ENCODE data around the gene GALNT13.

Gene GALNT13

GRCh38 chr2:154291927-154292326, 420.2 kb downstream of the GALNT13 start:
- no peak overlapping the region for H3K27ac ChIP-seq (ENCODE audit: low read length)
- H3K4me1 ChIP-seq (ENCODE audit: control insufficient read depth, insufficient read depth, low read length), result no peaks in the 10 kb centered on the region
- no peak overlapping the region for H3K4me3 ChIP-seq (ENCODE audit: low read length in 2 of 2)
- H3K9me3 ChIP-seq (ENCODE audit: control insufficient read depth in 2 of 2, low read length in 2 of 2), result peaks cover 0 to 2% of the 10 kb centered on the region in 2 donors
- H3K27me3 ChIP-seq (ENCODE audit: control insufficient read depth in 1 of 2, insufficient read depth in 2 of 2, low read length in 2 of 2), result no peaks in the 10 kb centered on the region
- H3K36me3 ChIP-seq (ENCODE audit: control insufficient read depth in 2 of 2, insufficient read depth in 2 of 2, low read length in 2 of 2), result no peaks in the 10 kb centered on the region
- no peak overlapping the region for H3K9ac ChIP-seq (ENCODE audit: low read length in 2 of 2)

GRCh38 chr2:154293864-154294263, 422.1 kb downstream of the GALNT13 start:
- no peak overlapping the region for H3K27ac ChIP-seq (ENCODE audit: low read length)

GRCh38 chr2:154306266-154306970, 434.7 kb downstream of the GALNT13 start:
- Histone ChIP-seq H3K27me3 (ENCODE audit: control insufficient read depth in 1 of 2, insufficient read depth in 2 of 2, low read length in 2 of 2) (no peaks in the 10 kb centered on the region), H3K36me3 (ENCODE audit: control insufficient read depth in 2 of 2, insufficient read depth in 2 of 2, low read length in 2 of 2) (no peaks in the 10 kb centered on the region), H3K4me1 (ENCODE audit: control insufficient read depth, insufficient read depth, low read length) (no peaks in the 10 kb centered on the region), H3K9me3 (ENCODE audit: control insufficient read depth in 2 of 2, low read length in 2 of 2) (no peaks in the 10 kb centered on the region), H3K9ac (ENCODE audit: low read length in 2 of 2) (no peak overlapping the region), H3K4me3 (ENCODE audit: low read length in 2 of 2) (no peak overlapping the region), H3K27ac (ENCODE audit: low read length) (no peak overlapping the region)

More at GRCh38 chr2:154293864-154294263, 422.1 kb downstream of the GALNT13 start:
- Histone ChIP-seq H3K4me1 (ENCODE audit: control insufficient read depth, insufficient read depth, low read length) (no peaks in the 10 kb centered on the region), H3K4me3 (ENCODE audit: low read length in 2 of 2) (no peak overlapping the region), H3K27me3 (ENCODE audit: control insufficient read depth in 1 of 2, insufficient read depth in 2 of 2, low read length in 2 of 2) (no peaks in the 10 kb centered on the region), H3K9me3 (ENCODE audit: control insufficient read depth in 2 of 2, low read length in 2 of 2) (peaks cover 0 to 2% of the 10 kb centered on the region in 2 donors), H3K9ac (ENCODE audit: low read length in 2 of 2) (no peak overlapping the region), H3K36me3 (ENCODE audit: control insufficient read depth in 2 of 2, insufficient read depth in 2 of 2, low read length in 2 of 2) (no peaks in the 10 kb centered on the region)

GRCh38 chr2:154307007-154307406, 435.3 kb downstream of the GALNT13 start:
- no peak overlapping the region for H3K27ac ChIP-seq (ENCODE audit: low read length)
- H3K9ac ChIP-seq (ENCODE audit: low read length in 2 of 2), result no peak overlapping the region
- no peaks in the 10 kb centered on the region for H3K4me1 ChIP-seq (ENCODE audit: control insufficient read depth, insufficient read depth, low read length)
- H3K4me3 ChIP-seq (ENCODE audit: low read length in 2 of 2), result no peak overlapping the region
- H3K27me3 ChIP-seq (ENCODE audit: control insufficient read depth in 1 of 2, insufficient read depth in 2 of 2, low read length in 2 of 2), result no peaks in the 10 kb centered on the region
- no peaks in the 10 kb centered on the region for H3K36me3 ChIP-seq (ENCODE audit: control insufficient read depth in 2 of 2, insufficient read depth in 2 of 2, low read length in 2 of 2)
- H3K9me3 ChIP-seq (ENCODE audit: control insufficient read depth in 2 of 2, low read length in 2 of 2), result no peaks in the 10 kb centered on the region

- Histone ChIP-seq H3K4me1 (ENCODE audit: control insufficient read depth, insufficient read depth, low read length) (no peaks in the 10 kb centered on the region), H3K27me3 (ENCODE audit: control insufficient read depth in 1 of 2, insufficient read depth in 2 of 2, low read length in 2 of 2) (no peaks in the 10 kb centered on the region), H3K27ac (ENCODE audit: low read length) (no peak overlapping the region), H3K9me3 (ENCODE audit: control insufficient read depth in 2 of 2, low read length in 2 of 2) (no peaks in the 10 kb centered on the region), H3K36me3 (ENCODE audit: control insufficient read depth in 2 of 2, insufficient read depth in 2 of 2, low read length in 2 of 2) (no peaks in the 10 kb centered on the region), H3K9ac (ENCODE audit: low read length in 2 of 2) (no peak overlapping the region), H3K4me3 (ENCODE audit: low read length in 2 of 2) (no peak overlapping the region)
Measured at GRCh38 chr2:154324601-154325000, 452.9 kb downstream of the GALNT13 start.

DNA sequence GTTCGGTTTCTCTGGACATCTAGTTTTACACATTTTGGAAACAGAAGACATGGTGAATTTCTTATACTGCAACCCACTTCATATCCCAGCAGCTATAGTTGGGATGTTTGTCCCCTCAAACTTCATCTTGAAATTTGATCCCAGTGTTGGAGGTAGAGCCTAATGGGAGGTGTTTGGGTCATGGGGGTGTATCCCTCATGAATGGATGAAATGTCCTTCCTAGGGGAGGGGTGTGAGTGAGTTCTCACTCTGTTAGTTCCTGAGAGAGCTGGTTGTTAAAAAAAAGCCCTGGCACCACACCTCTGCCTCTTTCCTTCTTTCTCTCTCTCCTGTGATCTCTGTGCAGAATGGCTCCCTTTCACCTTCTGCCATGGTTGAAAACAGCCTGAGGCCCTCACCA, 457.8 kb downstream of the GALNT13 start:
- Histone ChIP-seq H3K36me3 (ENCODE audit: control insufficient read depth in 2 of 2, insufficient read depth in 2 of 2, low read length in 2 of 2) (no peaks in the 10 kb centered on the region), H3K9ac (ENCODE audit: low read length in 2 of 2) (no peak overlapping the region), H3K27ac (ENCODE audit: low read length) (no peak overlapping the region), H3K4me1 (ENCODE audit: control insufficient read depth, insufficient read depth, low read length) (no peaks in the 10 kb centered on the region), H3K4me3 (ENCODE audit: low read length in 2 of 2) (no peak overlapping the region), H3K9me3 (ENCODE audit: control insufficient read depth in 2 of 2, low read length in 2 of 2) (no peaks in the 10 kb centered on the region), H3K27me3 (ENCODE audit: control insufficient read depth in 1 of 2, insufficient read depth in 2 of 2, low read length in 2 of 2) (no peaks in the 10 kb centered on the region)

DNA sequence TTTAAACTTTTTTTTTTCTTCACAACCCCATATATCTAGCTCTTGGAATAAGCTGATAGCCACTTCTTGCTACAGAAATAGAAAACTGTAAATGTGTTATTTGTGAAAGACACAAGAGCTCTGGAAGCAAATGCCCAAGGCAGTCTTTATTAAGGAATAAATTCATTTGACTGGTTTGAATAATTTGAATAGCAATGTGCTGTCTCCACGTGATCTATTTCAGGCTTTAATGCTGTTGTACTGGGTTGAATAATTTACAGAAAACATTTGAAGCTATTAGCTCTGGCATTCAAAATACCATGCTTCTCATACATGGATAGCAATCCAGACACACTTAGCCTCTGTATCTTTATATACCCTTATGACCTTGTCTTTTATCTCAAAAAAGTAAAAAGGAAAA, 460.1 kb downstream of the GALNT13 start:
- no peak overlapping the region for H3K4me3 ChIP-seq (ENCODE audit: low read length in 2 of 2)
- no peaks in the 10 kb centered on the region for H3K36me3 ChIP-seq (ENCODE audit: control insufficient read depth in 2 of 2, insufficient read depth in 2 of 2, low read length in 2 of 2)
- H3K9ac ChIP-seq (ENCODE audit: low read length in 2 of 2), result no peak overlapping the region
- H3K9me3 ChIP-seq (ENCODE audit: control insufficient read depth in 2 of 2, low read length in 2 of 2), result no peaks in the 10 kb centered on the region
- no peaks in the 10 kb centered on the region for H3K27me3 ChIP-seq (ENCODE audit: control insufficient read depth in 1 of 2, insufficient read depth in 2 of 2, low read length in 2 of 2)
- H3K27ac ChIP-seq (ENCODE audit: low read length), result no peak overlapping the region
- no peaks in the 10 kb centered on the region for H3K4me1 ChIP-seq (ENCODE audit: control insufficient read depth, insufficient read depth, low read length)

DNA sequence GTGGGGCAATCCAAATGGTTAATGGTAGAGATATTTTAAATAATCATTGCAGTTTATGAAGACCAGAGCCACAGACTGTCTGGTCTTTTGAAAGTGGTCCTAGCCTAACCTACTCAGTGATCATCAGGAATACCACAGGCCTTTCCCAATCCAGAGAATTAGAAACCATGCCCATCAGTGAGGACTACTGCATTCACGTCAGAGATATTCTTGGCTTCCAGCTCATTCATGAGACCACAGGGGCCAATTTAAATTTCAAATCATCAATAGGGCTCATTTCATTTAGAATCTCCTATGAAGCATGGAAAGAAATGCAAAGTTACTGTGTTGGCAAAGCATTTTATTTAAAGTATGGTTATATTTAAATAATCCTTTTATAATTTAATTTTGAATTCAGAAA, 464.5 kb downstream of the GALNT13 start:
- no peak overlapping the region for H3K27ac ChIP-seq (ENCODE audit: low read length)
- no peaks in the 10 kb centered on the region for H3K36me3 ChIP-seq (ENCODE audit: control insufficient read depth in 2 of 2, insufficient read depth in 2 of 2, low read length in 2 of 2)
- H3K4me3 ChIP-seq (ENCODE audit: low read length in 2 of 2), result no peak overlapping the region
- H3K4me1 ChIP-seq (ENCODE audit: control insufficient read depth, insufficient read depth, low read length), result no peaks in the 10 kb centered on the region
- no peak overlapping the region for H3K9ac ChIP-seq (ENCODE audit: low read length in 2 of 2)
- no peaks in the 10 kb centered on the region for H3K9me3 ChIP-seq (ENCODE audit: control insufficient read depth in 2 of 2, low read length in 2 of 2)
- H3K27me3 ChIP-seq (ENCODE audit: control insufficient read depth in 1 of 2, insufficient read depth in 2 of 2, low read length in 2 of 2), result no peaks in the 10 kb centered on the region

DNA sequence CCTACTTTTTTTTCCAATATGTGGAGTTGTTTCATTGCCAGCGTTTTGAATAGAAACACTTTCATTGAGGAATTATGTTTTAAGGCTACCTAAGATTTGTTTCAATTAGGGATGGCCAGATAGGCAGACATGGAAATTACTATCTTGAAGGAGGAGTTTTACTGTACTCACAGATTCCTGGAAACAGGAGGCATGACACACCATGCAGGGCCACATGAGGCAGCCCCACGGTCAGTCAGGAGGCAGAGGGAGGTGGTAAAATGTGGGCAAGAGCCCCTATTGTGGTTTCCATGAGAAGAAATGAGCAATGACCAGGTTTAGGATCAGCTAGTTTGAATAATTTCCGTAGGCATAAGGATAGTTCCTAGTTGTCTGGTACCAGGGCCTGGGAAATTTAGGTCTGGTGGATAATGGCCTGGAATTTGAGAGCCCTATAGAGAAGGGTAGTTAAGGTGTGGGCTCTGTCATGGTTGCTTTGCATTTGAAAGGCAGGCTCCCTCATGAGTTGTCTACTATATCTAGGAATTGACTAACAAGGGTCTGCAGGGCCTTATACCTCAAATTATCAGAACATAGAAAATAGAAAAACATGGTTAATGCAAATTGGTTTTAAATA, 466.7 kb downstream of the GALNT13 start:
- no peaks in the 10 kb centered on the region for H3K9me3 ChIP-seq (ENCODE audit: control insufficient read depth in 2 of 2, low read length in 2 of 2)
- no peak overlapping the region for H3K27ac ChIP-seq (ENCODE audit: low read length)
- no peaks in the 10 kb centered on the region for H3K4me1 ChIP-seq (ENCODE audit: control insufficient read depth, insufficient read depth, low read length)
- no peaks in the 10 kb centered on the region for H3K36me3 ChIP-seq (ENCODE audit: control insufficient read depth in 2 of 2, insufficient read depth in 2 of 2, low read length in 2 of 2)
- H3K9ac ChIP-seq (ENCODE audit: low read length in 2 of 2), result no peak overlapping the region
- H3K4me3 ChIP-seq (ENCODE audit: low read length in 2 of 2), result no peak overlapping the region
- no peaks in the 10 kb centered on the region for H3K27me3 ChIP-seq (ENCODE audit: control insufficient read depth in 1 of 2, insufficient read depth in 2 of 2, low read length in 2 of 2)

GRCh38 chr2:154343282-154343681, 471.6 kb downstream of the GALNT13 start:
- Histone ChIP-seq H3K4me1 (ENCODE audit: control insufficient read depth, insufficient read depth, low read length) (no peaks in the 10 kb centered on the region), H3K27ac (ENCODE audit: low read length) (no peak overlapping the region), H3K9ac (ENCODE audit: low read length in 2 of 2) (no peak overlapping the region)

DNA sequence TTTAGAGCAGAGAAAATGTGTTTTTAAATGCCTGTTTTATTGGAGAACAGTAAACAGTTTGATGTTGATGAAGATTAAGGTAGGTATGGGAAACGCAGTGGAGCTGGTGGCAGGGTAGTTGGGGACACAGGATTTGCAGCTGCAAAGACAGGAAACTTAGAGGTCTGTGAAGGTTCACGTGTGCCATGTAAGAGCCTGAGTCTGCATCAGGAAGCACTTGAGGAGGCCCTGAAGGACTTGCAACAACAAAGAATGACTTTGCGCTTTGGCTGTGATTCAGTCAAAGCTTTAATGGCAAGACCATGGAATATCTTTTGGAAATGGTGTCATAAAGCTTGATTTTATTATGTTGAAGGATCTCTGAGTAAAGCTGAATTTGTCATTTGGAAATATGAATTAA, 479.2 kb downstream of the GALNT13 start:
- Histone ChIP-seq H3K36me3 (ENCODE audit: control insufficient read depth in 2 of 2, insufficient read depth in 2 of 2, low read length in 2 of 2) (no peaks in the 10 kb centered on the region), H3K9me3 (ENCODE audit: control insufficient read depth in 2 of 2, low read length in 2 of 2) (no peaks in the 10 kb centered on the region), H3K4me1 (ENCODE audit: control insufficient read depth, insufficient read depth, low read length) (no peaks in the 10 kb centered on the region), H3K27me3 (ENCODE audit: control insufficient read depth in 1 of 2, insufficient read depth in 2 of 2, low read length in 2 of 2) (no peaks in the 10 kb centered on the region), H3K4me3 (ENCODE audit: low read length in 2 of 2) (no peak overlapping the region), H3K9ac (ENCODE audit: low read length in 2 of 2) (no peak overlapping the region), H3K27ac (ENCODE audit: low read length) (no peak overlapping the region)

More at GRCh38 chr2:154343282-154343681, 471.6 kb downstream of the GALNT13 start:
- Histone ChIP-seq H3K36me3 (ENCODE audit: control insufficient read depth in 2 of 2, insufficient read depth in 2 of 2, low read length in 2 of 2) (no peaks in the 10 kb centered on the region), H3K9me3 (ENCODE audit: control insufficient read depth in 2 of 2, low read length in 2 of 2) (no peaks in the 10 kb centered on the region), H3K4me3 (ENCODE audit: low read length in 2 of 2) (no peak overlapping the region), H3K27me3 (ENCODE audit: control insufficient read depth in 1 of 2, insufficient read depth in 2 of 2, low read length in 2 of 2) (no peaks in the 10 kb centered on the region)
